ENCODE data around the gene FBXO7.

The FBXO7 gene

DNA sequence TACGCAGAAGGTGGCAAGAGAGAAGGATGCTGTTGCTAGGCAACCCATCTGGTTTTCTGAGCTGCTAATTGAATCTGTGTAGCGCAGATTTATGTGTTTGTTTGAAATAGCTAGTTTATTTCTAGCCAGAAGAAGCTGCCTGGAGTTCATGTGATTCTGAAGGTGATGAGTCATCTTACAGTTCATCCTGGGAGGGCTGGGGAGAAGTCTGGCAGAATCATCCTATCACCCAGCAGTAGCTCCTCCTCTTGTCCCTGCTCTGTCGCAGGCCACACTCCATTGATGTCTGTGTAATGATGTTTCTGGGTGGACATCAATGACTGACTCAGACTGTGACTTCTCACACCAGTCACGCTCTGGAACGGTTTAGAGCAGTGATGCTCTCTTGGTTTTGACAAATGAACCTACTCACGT lies 4.8 kb upstream of the FBXO7 start:
- no peak overlapping the region for H3K4me3 ChIP-seq (ENCODE audit: severe bottlenecking)
- no peak for DNase-seq (ENCODE audit: low spot score)

DNA sequence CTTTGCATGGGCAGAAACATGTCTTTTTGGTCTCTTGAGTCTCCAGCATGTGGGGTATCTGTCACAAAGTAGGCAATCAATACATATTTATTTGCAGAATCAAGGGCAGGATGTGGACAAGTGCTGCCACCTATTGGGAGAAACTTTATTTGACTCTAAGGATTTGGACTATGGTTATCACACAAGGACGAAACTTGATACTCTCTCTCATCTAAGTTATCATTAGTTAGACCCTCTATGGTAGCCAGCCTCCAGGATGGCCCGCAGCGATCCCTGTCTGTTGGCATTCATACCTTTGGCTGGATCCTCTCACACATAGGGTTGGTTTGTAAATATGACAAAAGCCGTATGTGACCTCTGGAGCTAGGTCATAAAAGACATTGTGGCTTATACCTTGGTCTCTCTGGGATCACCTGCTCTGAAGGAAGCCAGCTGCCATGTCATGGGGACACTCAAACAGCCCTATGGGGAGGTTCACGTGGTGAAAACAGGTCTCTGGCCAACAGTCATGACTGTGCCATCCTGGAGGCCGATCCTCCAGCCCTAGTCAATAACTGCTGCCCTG lies 1.1 kb upstream of the FBXO7 start:
- H3K4me1 ChIP-seq (ENCODE audit: insufficient read depth, poor library complexity, severe bottlenecking): peaks cover 10% of the 10 kb centered on the region
- TF ChIP-seq, protein P1, sequence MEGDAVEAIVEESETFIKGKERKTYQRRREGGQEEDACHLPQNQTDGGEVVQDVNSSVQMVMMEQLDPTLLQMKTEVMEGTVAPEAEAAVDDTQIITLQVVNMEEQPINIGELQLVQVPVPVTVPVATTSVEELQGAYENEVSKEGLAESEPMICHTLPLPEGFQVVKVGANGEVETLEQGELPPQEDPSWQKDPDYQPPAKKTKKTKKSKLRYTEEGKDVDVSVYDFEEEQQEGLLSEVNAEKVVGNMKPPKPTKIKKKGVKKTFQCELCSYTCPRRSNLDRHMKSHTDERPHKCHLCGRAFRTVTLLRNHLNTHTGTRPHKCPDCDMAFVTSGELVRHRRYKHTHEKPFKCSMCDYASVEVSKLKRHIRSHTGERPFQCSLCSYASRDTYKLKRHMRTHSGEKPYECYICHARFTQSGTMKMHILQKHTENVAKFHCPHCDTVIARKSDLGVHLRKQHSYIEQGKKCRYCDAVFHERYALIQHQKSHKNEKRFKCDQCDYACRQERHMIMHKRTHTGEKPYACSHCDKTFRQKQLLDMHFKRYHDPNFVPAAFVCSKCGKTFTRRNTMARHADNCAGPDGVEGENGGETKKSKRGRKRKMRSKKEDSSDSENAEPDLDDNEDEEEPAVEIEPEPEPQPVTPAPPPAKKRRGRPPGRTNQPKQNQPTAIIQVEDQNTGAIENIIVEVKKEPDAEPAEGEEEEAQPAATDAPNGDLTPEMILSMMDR (IDR thresholded peaks at IDR 0.05; ENCODE audit: poor library complexity, severe bottlenecking): peak; percentile 87
- H3K27ac ChIP-seq (ENCODE audit: poor library complexity, severe bottlenecking): peak overlapping the region; percentile 82
- H3K36me3 ChIP-seq (ENCODE audit: low read depth): no peaks in the 10 kb centered on the region
- peak overlapping the region; percentile 95 for H3K4me3 ChIP-seq (ENCODE audit: severe bottlenecking)
- no peaks in the 10 kb centered on the region for H3K9me3 ChIP-seq (ENCODE audit: severe bottlenecking)
- no peak for DNase-seq (ENCODE audit: low spot score)
- ATAC-seq (ENCODE audit: low read depth): no peak
- H3K27me3 ChIP-seq (ENCODE audit: insufficient read depth, poor library complexity, severe bottlenecking): no peaks in the 10 kb centered on the region

More for the DNA sequence above, 4.8 kb upstream of the FBXO7 start:
- Histone ChIP-seq H3K27me3 (ENCODE audit: insufficient read depth, poor library complexity, severe bottlenecking) (no peaks in the 10 kb centered on the region), H3K36me3 (ENCODE audit: low read depth) (no peaks in the 10 kb centered on the region), H3K27ac (ENCODE audit: poor library complexity, severe bottlenecking) (no peak overlapping the region), H3K4me1 (ENCODE audit: insufficient read depth, poor library complexity, severe bottlenecking) (peaks cover 4% of the 10 kb centered on the region), H3K9me3 (ENCODE audit: severe bottlenecking) (no peaks in the 10 kb centered on the region)
- ATAC-seq (ENCODE audit: low read depth): no peak
- TF ChIP-seq, protein P1 (IDR thresholded peaks at IDR 0.05; ENCODE audit: poor library complexity, severe bottlenecking): no peak

DNA sequence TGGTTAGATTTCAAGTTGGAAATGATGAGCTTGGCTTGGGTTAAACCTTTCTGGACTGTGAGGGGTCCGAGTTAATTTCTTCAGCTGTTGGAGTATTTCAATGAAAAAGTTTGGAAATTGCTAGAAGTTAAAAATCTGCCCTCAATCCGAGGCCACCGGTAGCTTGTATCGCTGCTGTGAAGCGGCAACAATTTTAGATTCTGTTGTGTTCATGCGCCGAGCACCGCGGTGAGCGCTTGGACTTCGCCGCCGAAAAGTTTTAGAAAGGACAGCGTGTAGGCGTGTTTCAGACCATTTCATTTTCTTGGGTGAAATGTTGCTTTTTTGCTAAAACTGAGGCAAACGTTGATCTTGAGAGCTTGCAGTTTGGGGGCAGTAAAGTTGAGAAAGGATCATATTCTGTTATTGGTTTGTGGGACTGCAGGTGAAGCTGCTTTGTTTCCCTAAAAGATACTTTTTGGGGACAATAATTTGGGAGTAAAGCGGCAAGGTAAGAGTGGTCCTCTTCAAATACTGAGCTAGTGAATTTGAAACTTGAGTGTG lies 928 bp downstream of the FBXO7 start:
- Histone ChIP-seq H3K9me3 (ENCODE audit: severe bottlenecking) (no peaks in the 10 kb centered on the region), H3K4me3 (ENCODE audit: severe bottlenecking) (peak overlapping the region; percentile 95), H3K27ac (ENCODE audit: poor library complexity, severe bottlenecking) (peak overlapping the region; percentile 82), H3K4me1 (ENCODE audit: insufficient read depth, poor library complexity, severe bottlenecking) (peaks cover 10% of the 10 kb centered on the region), H3K27me3 (ENCODE audit: insufficient read depth, poor library complexity, severe bottlenecking) (no peaks in the 10 kb centered on the region), H3K36me3 (ENCODE audit: low read depth) (peaks cover 8% of the 10 kb centered on the region)
- DNase-seq (ENCODE audit: low spot score): no peak
- peak; percentile 24 for ATAC-seq (ENCODE audit: low read depth)
- TF ChIP-seq, protein P1 (IDR thresholded peaks at IDR 0.05; ENCODE audit: poor library complexity, severe bottlenecking): no peak

DNA sequence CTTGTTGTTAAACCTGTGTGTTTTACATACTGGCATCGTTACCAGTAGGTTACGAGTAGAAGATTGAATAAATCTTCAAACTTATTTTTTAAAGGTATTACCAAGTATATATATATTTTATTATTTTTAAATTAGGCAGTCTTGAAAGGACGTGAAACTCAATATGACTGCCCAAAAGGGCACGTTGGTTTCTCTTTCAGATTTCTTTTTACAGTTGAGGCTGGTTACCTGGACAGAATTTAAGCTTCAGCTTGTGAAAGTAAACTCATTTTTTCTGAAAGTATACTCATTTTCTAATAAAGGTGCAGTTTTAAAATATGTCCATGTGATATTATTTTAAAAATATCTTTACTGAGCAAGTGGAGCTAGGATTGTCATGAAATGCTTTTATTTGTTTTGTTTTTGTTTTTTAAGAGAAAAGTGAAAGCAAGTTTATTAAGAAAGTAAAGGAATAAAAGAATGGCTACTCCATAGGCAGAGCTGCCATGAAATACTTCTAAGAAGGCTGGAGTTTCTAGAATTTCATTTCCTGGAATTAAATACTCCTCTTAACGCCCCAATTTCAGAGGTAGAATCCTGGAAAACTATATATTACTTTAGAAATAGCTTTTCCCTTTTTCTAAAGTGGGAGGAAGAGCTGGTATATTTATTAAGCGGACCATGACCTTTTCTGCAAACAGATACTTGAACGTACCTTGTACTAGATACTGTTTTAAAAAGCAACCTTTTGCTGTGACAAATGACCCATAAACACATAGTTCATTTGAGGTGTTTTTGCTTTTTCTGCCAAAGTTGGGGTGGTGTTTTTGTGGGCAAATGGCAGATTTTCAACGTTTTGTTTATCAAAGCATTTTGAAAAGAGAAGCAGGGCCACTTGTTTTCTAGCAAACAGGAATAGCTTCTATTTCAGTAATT lies 1.9 kb downstream of the FBXO7 start:
- H3K9me3 ChIP-seq (ENCODE audit: severe bottlenecking): no peaks in the 10 kb centered on the region
- TF ChIP-seq, protein P1 (IDR thresholded peaks at IDR 0.05; ENCODE audit: poor library complexity, severe bottlenecking): no peak
- no peak for DNase-seq (ENCODE audit: low spot score)
- no peaks in the 10 kb centered on the region for H3K27me3 ChIP-seq (ENCODE audit: insufficient read depth, poor library complexity, severe bottlenecking)
- H3K27ac ChIP-seq (ENCODE audit: poor library complexity, severe bottlenecking): peak overlapping the region; percentile 82
- H3K4me1 ChIP-seq (ENCODE audit: insufficient read depth, poor library complexity, severe bottlenecking): peaks cover 10% of the 10 kb centered on the region
- peak overlapping the region; percentile 95 for H3K4me3 ChIP-seq (ENCODE audit: severe bottlenecking)
- peaks cover 16% of the 10 kb centered on the region for H3K36me3 ChIP-seq (ENCODE audit: low read depth)
- ATAC-seq (ENCODE audit: low read depth): no peak
